LNCAP (cell line): ENCODE measurements around the gene PTPRT.

ENCODE experiments used
- CTCF ChIP-seq: fragments of 450-650 bp; IDR thresholded peaks from 2 replicates; pipeline ENCODE4 v1.5.1; 2017; ENCODE audit warnings: mild to moderate bottlenecking

PTPRT gene

GRCh38 chr20:43017241-43018030, 172.3 kb downstream of the PTPRT start:
- TF ChIP-seq CTCF = no peak

GRCh38 chr20:43016257-43016656, 173.4 kb downstream of the PTPRT start:
- TF ChIP-seq CTCF = no peak

GRCh38 chr20:43015566-43015965, 174.1 kb downstream of the PTPRT start:
- TF ChIP-seq CTCF = no peak

- no peak for TF ChIP-seq CTCF
These were observed 175.5 kb downstream of the PTPRT start for GRCh38 chr20:43014206-43014605.

GRCh38 chr20:43011491-43011890, 178.2 kb downstream of the PTPRT start:
- TF ChIP-seq CTCF = no peak

GRCh38 chr20:43009532-43009931, 180.2 kb downstream of the PTPRT start:
- TF ChIP-seq CTCF = no peak

- no peak for TF ChIP-seq CTCF
These were observed 182.2 kb downstream of the PTPRT start for GRCh38 chr20:43007525-43007924.
